Mesendoderm (in vitro differentiated cells): ENCODE measurements around the gene CAP2.
A peak's percentile ranks its signal among the peaks of the same experiment; 100 is the strongest.

Experiments used
- DNase-seq: peaks from one replicate; pipeline ENCODE4 v3.0.0; 2013
- H2AK5ac ChIP-seq: 2 replicates; pipeline ENCODE4 v1.6.1; 2013; ENCODE audit warnings: low read length, inconsistent platforms
- H2BK120ac ChIP-seq: 2 replicates; pipeline ENCODE4 v1.6.1; 2013; ENCODE audit warnings: low read depth, mild to moderate bottlenecking, low read length, moderate library complexity, mixed read lengths
- H2BK15ac ChIP-seq: replicated peaks from 2 replicates; pipeline ENCODE4 v1.6.1; 2013; ENCODE audit warnings: low read depth, mild to moderate bottlenecking, moderate library complexity
- H2BK5ac ChIP-seq: 2 replicates; pipeline ENCODE4 v1.6.1; 2013; ENCODE audit warnings: low read length, inconsistent platforms
- H3K18ac ChIP-seq: 2 replicates; pipeline ENCODE4 v1.6.1; 2013; ENCODE audit warnings: mild to moderate bottlenecking, low read length, mixed read lengths
- H3K23ac ChIP-seq: one replicate; pipeline ENCODE4 v1.6.1; 2013; ENCODE audit warnings: low read length
- H3K27ac ChIP-seq: 2 replicates; pipeline ENCODE4 v1.5.1; 2013; ENCODE audit warnings: low read depth, mild to moderate bottlenecking, inconsistent platforms, low read length, moderate library complexity
- H3K27me3 ChIP-seq: 2 replicates; pipeline ENCODE4 v1.6.1; 2013; ENCODE audit warnings: low read length, control low read depth, mild to moderate bottlenecking, inconsistent platforms; ENCODE audit not compliant: insufficient read depth, poor library complexity
- H3K36me3 ChIP-seq: 2 replicates; pipeline ENCODE4 v1.6.1; 2013; ENCODE audit warnings: low read length, inconsistent platforms; ENCODE audit not compliant: control insufficient read depth, insufficient read depth
- H3K4ac ChIP-seq: one replicate; pipeline ENCODE4 v1.6.1; 2013; ENCODE audit warnings: low read depth, mild to moderate bottlenecking, low read length, moderate library complexity
- H3K4me1 ChIP-seq: 2 replicates; pipeline ENCODE4 v1.6.1; 2013; ENCODE audit warnings: low read depth, low read length, inconsistent platforms; ENCODE audit not compliant: control insufficient read depth
- H3K4me2 ChIP-seq: 2 replicates; pipeline ENCODE4 v1.6.1; 2013; ENCODE audit warnings: low read length
- H3K4me3 ChIP-seq: 2 replicates; pipeline ENCODE4 v1.5.1; 2013; ENCODE audit warnings: mild to moderate bottlenecking, low read length
- H3K56ac ChIP-seq: one replicate; pipeline ENCODE4 v1.6.1; 2013; ENCODE audit warnings: low read length
- H3K79me1 ChIP-seq: 2 replicates; pipeline ENCODE4 v1.6.1; 2013; ENCODE audit warnings: low read length, inconsistent platforms
- H3K79me2 ChIP-seq: 2 replicates; pipeline ENCODE4 v1.6.1; 2013; ENCODE audit warnings: mild to moderate bottlenecking, low read length; ENCODE audit not compliant: control insufficient read depth, insufficient read depth
- H3K9ac ChIP-seq: 2 replicates; pipeline ENCODE4 v1.6.1; 2013; ENCODE audit warnings: low read length, inconsistent platforms
- H4K5ac ChIP-seq: one replicate; pipeline ENCODE4 v1.6.1; 2013; ENCODE audit warnings: low read length
- H4K8ac ChIP-seq: one replicate; pipeline ENCODE4 v1.6.1; 2013; ENCODE audit warnings: low read depth, mild to moderate bottlenecking, control low read depth, low read length, moderate library complexity
- WGBS: extraction: QIAGEN DNeasy Blood & Tissue Kit; methylation state at CpG from one replicate; pipeline ENCODE4 v1.1.7; 2013; ENCODE audit warnings: low lambda C conversion rate, missing lambda C conversion rate; ENCODE audit not compliant: insufficient coverage; ENCODE audit errors: extremely low coverage; 5-methylcytosine and 5-hydroxymethylcytosine counted together

CAP2 gene

DNA sequence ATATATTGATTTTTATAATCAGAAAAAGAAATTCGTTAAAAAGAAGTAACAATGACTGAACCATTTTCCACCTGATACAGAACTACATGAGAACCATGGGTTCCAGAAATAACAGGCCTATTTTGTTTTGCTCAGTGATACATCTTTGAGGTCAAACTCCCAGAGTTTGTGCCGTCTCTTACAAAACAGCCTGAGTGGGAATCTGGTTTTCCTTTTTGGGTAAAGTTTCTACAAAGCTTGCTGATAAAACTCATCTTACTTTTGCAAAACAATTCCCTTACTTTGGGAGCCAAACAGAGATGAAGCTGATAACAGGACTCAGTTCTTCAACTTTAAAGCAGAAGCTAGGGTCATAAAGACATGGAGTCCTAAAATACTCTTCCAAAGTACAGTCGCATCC is 108.0 kb downstream of the CAP2 start:
- no CpG with 5 or more reads among the region's 3 CpGs for WGBS
- Histone ChIP-seq H2BK5ac (no peak overlapping the region), H2BK120ac (no peak overlapping the region), H3K56ac (no peak overlapping the region), H4K5ac (no peak overlapping the region), H4K8ac (no peak overlapping the region), H3K9ac (no peak overlapping the region), H3K4me3 (no peak overlapping the region), H3K79me2 (no peaks in the 10 kb centered on the region), H3K4ac (no peak overlapping the region), H3K36me3 (no peaks in the 10 kb centered on the region), H3K23ac (no peak overlapping the region), H3K18ac (no peak overlapping the region), H3K27ac (no peak overlapping the region), H3K79me1 (no peaks in the 10 kb centered on the region), H2AK5ac (no peak overlapping the region), H2BK15ac (no peak overlapping the region), H3K4me2 (no peak overlapping the region), H3K4me1 (no peaks in the 10 kb centered on the region), H3K27me3 (no peaks in the 10 kb centered on the region)
- DNase-seq = no peak

DNA sequence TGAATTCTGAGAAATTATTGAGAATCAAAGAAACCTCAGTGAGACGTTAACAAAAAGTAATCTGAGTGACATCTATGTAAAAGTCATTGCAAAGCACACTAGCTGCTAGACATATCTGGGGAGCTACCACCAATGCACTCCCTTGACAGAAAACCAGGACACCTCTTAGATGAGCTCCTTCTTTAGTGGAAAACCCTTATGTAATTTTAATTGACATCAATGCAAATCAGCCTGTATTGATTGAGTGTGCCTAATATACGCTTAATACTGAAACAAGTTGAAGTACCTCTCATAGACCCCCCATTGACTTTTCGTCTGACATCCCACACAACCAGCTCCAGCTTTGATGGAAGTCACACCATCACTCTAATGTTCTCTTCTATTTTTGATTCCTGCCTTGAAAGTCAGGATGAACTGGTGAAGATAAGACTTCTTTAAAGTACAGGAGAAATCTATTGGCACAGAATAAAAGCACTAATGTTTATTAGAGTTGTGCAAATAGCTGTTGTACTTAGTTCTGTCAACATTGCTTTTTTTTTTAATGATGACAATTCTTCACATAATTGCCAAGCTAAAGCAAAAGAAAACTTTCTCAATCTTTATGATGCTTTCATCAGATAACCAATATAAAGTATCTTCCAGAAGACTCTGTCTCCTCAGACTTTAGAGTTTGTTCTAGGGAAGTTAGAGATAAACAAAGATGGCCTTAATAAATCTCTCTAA is 108.7 kb downstream of the CAP2 start:
- Histone ChIP-seq H4K8ac (no peak overlapping the region), H3K56ac (no peak overlapping the region), H2BK5ac (no peak overlapping the region), H3K18ac (no peak overlapping the region), H3K4me1 (no peaks in the 10 kb centered on the region), H3K4ac (no peak overlapping the region), H2BK15ac (no peak overlapping the region), H3K36me3 (no peaks in the 10 kb centered on the region), H2AK5ac (no peak overlapping the region), H3K79me1 (no peaks in the 10 kb centered on the region), H3K4me3 (no peak overlapping the region), H3K4me2 (no peak overlapping the region), H3K27ac (no peak overlapping the region), H3K27me3 (no peaks in the 10 kb centered on the region), H4K5ac (no peak overlapping the region), H3K9ac (no peak overlapping the region), H3K79me2 (no peaks in the 10 kb centered on the region), H3K23ac (no peak overlapping the region), H2BK120ac (no peak overlapping the region)
- no CpG with 5 or more reads among the region's 3 CpGs for WGBS
- no peak for DNase-seq

DNA sequence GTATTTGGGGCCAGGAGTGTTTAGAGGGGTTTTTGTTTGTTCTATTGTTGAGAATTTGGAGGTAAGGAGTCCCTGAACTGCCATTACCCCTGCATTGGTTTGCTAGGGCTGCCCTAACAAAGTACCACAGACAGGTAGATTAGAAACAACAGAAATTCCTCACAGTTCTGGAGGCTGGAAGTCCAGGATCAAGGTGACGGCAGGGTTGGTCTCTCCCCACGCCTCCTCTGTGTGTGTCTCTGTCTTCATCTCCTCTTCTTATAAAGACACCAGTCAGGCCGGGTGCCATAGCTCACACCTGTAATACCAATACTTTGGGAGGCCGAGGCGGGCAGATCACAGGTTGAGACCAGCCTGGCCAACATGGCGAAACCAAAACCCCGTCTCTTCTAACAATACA is 109.7 kb downstream of the CAP2 start:
- Histone ChIP-seq H3K27me3 (no peaks in the 10 kb centered on the region), H3K23ac (no peak overlapping the region), H4K8ac (no peak overlapping the region), H3K18ac (no peak overlapping the region), H3K27ac (no peak overlapping the region), H3K9ac (no peak overlapping the region), H3K4ac (no peak overlapping the region), H3K36me3 (no peaks in the 10 kb centered on the region), H3K79me2 (no peaks in the 10 kb centered on the region), H3K79me1 (no peaks in the 10 kb centered on the region), H3K4me3 (no peak overlapping the region), H4K5ac (no peak overlapping the region), H2BK120ac (no peak overlapping the region), H2AK5ac (no peak overlapping the region), H3K4me1 (no peaks in the 10 kb centered on the region), H2BK5ac (no peak overlapping the region), H2BK15ac (no peak overlapping the region), H3K56ac (no peak overlapping the region), H3K4me2 (no peak overlapping the region)
- no CpG with 5 or more reads among the region's 7 CpGs for WGBS
- DNase-seq = no peak

DNA sequence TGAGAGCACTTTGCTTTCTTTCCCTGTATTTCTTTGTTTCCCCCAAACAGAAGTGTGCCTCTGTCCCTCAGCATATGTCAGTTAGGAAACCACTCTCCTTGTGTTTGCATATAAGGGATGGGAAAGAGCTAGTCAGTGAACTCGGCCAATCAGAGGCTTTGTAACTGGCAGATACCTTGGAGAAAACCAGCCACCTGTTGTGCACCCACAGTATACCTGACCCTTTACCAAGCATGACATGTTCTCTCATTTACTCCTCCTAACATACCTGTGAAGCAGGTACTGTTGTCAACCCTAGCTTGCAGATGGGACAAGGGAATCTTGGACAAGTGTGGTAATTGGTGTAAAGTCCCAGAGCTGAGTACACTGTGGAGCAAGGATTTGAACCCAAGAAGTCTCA is 110.6 kb downstream of the CAP2 start:
- no CpG with 5 or more reads among the region's 1 CpG for WGBS
- Histone ChIP-seq H3K4me3 (no peak overlapping the region), H3K18ac (no peak overlapping the region), H2BK5ac (no peak overlapping the region), H2AK5ac (no peak overlapping the region), H3K4me2 (no peak overlapping the region), H3K4ac (no peak overlapping the region), H3K27ac (no peak overlapping the region), H2BK15ac (no peak overlapping the region), H3K23ac (no peak overlapping the region), H3K27me3 (no peaks in the 10 kb centered on the region), H3K36me3 (no peaks in the 10 kb centered on the region), H3K79me2 (no peaks in the 10 kb centered on the region), H3K79me1 (no peaks in the 10 kb centered on the region), H3K9ac (no peak overlapping the region), H3K56ac (no peak overlapping the region), H2BK120ac (no peak overlapping the region), H3K4me1 (no peaks in the 10 kb centered on the region), H4K5ac (no peak overlapping the region), H4K8ac (no peak overlapping the region)
- no peak for DNase-seq

DNA sequence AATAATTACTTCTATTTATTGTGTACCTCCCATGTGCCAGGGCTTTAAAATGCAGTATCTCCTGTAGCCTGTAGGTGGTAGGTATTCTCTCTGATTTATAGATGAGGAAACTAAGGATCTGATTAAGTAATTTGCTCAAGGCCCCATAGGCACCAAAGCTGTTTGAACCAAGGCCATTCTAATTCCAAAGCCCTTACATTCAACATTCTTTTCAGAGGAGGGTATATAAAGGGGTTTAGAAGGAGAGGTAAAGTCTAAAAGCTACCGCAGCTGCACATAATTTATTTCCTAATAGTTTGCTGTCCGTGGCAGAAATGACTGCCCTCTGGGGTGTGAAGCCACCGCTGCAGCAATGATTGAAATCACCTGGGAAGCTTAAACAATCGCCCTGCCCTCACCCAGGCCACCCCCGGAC is 111.7 kb downstream of the CAP2 start:
- Histone ChIP-seq H3K4me1 (no peaks in the 10 kb centered on the region), H3K4ac (no peak overlapping the region), H2BK120ac (no peak overlapping the region), H3K4me2 (no peak overlapping the region), H3K79me1 (no peaks in the 10 kb centered on the region), H3K56ac (no peak overlapping the region), H3K79me2 (no peaks in the 10 kb centered on the region), H3K23ac (no peak overlapping the region), H4K5ac (no peak overlapping the region), H2AK5ac (no peak overlapping the region), H2BK5ac (no peak overlapping the region), H3K9ac (no peak overlapping the region), H2BK15ac (no peak overlapping the region), H3K36me3 (no peaks in the 10 kb centered on the region), H3K27ac (no peak overlapping the region), H4K8ac (no peak overlapping the region), H3K18ac (no peak overlapping the region), H3K4me3 (no peak overlapping the region), H3K27me3 (no peaks in the 10 kb centered on the region)
- DNase-seq = peak; percentile 42
- no CpG with 5 or more reads among the region's 5 CpGs for WGBS

DNA sequence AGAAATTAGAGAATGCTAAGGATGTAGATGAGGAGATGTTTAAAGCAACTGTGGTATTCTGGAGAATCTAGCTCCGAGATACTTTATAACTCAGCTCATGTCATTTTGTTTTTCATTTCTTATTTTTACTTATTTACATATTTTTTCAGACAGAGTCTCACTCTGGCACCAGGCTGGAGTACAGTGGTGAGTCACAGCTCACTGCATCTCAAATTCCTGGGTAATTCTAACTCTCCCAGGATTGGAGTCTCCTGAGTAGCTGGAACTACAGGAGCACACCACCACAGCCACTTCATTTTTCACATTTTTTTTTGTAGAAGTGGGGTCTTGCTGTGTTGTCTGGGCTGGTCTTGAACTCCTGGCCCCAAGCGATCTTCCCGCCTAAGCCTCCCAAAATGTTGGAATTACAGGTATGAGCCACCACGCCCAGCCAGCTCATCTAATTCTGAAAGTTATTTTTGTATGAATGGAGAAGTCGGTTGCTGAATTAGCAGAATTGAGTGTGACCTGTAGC is 112.4 kb downstream of the CAP2 start:
- no CpG with 5 or more reads among the region's 5 CpGs for WGBS
- Histone ChIP-seq H3K27me3 (no peaks in the 10 kb centered on the region), H3K79me1 (no peaks in the 10 kb centered on the region), H2BK120ac (no peak overlapping the region), H4K5ac (no peak overlapping the region), H2BK5ac (no peak overlapping the region), H2BK15ac (no peak overlapping the region), H3K27ac (no peak overlapping the region), H3K4me2 (no peak overlapping the region), H3K4me3 (no peak overlapping the region), H3K4me1 (no peaks in the 10 kb centered on the region), H3K4ac (no peak overlapping the region), H3K56ac (no peak overlapping the region), H3K18ac (no peak overlapping the region), H3K9ac (no peak overlapping the region), H2AK5ac (no peak overlapping the region), H3K36me3 (no peaks in the 10 kb centered on the region), H3K23ac (no peak overlapping the region), H3K79me2 (no peaks in the 10 kb centered on the region), H4K8ac (no peak overlapping the region)
- no peak for DNase-seq
